WI38 (cell line): ENCODE measurements around the gene TSPAN8.

Source experiments
- H3K4me3 ChIP-seq: 2 replicates; pipeline ENCODE4 v1.5.1; 2011; ENCODE audit warnings: low read depth, mild to moderate bottlenecking, control low read depth, low read length
- CTCF ChIP-seq: IDR thresholded peaks from 2 replicates; pipeline ENCODE4 v1.5.1; 2012; ENCODE audit warnings: low read depth, mild to moderate bottlenecking, control low read depth, low read length

Gene TSPAN8

GRCh38 chr12:71191509-71192196 is 33.9 kb upstream of the TSPAN8 start:
- H3K4me3 ChIP-seq, result no peak overlapping the region
- TF ChIP-seq CTCF, result no peak

- TF ChIP-seq CTCF, result no peak
- no peak overlapping the region for H3K4me3 ChIP-seq
Measured at GRCh38 chr12:71190822-71191221, 33.0 kb upstream of the TSPAN8 start.

- no peak for TF ChIP-seq CTCF
- H3K4me3 ChIP-seq, result no peak overlapping the region
Measured at GRCh38 chr12:71187379-71187778, 29.6 kb upstream of the TSPAN8 start.

- no peak overlapping the region for H3K4me3 ChIP-seq
- TF ChIP-seq CTCF, result no peak
Measured at GRCh38 chr12:71186571-71187288, 28.9 kb upstream of the TSPAN8 start.

DNA sequence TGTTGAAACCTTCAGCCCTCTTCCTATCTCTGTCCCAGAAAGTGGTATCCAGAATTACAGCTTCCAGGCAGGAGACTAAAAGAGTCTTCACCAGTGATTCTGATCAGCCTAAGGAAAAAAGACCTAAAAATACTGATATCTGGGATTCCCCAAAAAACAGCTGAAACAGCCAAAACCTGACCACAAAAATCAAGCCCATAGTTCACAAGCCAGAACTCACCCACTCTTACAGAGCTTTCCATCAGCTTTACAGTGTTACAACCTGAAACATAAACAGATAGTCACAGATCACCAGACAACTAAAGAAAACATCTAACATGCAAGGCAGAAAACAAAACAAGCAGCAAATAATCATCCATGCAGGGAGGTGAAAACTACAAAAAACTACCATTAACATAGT is 26.0 kb upstream of the TSPAN8 start:
- no peak for TF ChIP-seq CTCF
- H3K4me3 ChIP-seq, result no peak overlapping the region

DNA sequence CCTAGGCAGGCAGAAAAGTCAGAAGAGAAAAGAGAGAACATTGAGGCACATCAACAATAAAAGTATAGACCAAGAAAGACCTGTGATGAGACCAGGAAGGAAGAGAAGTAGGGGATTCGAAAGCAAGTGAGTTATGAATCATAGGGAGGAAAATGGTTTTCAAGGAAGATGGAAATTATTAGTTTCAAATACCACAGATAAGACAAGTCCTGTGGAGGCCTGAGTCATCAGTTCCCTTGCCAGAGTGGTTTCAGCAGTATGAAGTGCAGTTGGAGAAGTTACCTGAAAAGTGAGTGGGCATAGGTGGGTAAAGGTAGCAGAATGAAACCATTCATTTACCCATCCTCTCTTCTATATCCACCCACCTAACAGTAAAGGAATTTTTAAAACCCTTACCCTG is 25.2 kb upstream of the TSPAN8 start:
- no peak overlapping the region for H3K4me3 ChIP-seq
- no peak for TF ChIP-seq CTCF

- no peak for TF ChIP-seq CTCF
- no peak overlapping the region for H3K4me3 ChIP-seq
Measured at GRCh38 chr12:71178162-71178561, 20.4 kb upstream of the TSPAN8 start.
